Measurements from ENCODE around the gene CD207.
"Not testable (repeated sequence)": the region's sequence is repeated elsewhere in the genome, so short reads cannot be mapped to it uniquely, and the experiment has no call there.

Gene CD207

GRCh38 chr2:70835643-70836042 is at the start of gene CD207:
Gene CD207, minus strand, starts transcription at chr2:70835816. Its CDS starts 40 bp downstream, at chr2:70835776.
- DNase-seq, result no peak

- not testable (repeated sequence) for DNase-seq
Measured at GRCh38 chr2:70878543-70878942, 42.9 kb upstream of the CD207 start.

DNA sequence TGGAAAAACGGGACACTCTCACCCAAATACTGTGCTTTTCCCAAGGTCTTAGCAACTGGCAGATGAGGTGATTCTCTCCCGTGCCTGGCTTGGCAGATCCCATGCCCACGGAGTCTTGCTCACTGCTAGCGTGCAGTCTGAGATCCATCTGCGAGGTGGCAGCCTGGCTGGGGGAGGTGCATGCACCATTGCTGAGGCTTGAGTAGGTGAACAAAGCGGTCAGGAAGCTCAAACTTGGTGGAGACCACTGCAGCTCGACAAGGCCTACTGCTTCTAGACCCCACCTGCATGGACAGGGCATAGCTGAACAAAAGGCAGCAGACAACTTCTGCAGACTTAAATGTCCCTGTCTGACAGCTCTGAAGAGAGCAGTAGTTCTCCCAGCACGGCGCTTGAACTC is 40.5 kb upstream of the CD207 start:
- DNase-seq, result not testable (repeated sequence)

DNA sequence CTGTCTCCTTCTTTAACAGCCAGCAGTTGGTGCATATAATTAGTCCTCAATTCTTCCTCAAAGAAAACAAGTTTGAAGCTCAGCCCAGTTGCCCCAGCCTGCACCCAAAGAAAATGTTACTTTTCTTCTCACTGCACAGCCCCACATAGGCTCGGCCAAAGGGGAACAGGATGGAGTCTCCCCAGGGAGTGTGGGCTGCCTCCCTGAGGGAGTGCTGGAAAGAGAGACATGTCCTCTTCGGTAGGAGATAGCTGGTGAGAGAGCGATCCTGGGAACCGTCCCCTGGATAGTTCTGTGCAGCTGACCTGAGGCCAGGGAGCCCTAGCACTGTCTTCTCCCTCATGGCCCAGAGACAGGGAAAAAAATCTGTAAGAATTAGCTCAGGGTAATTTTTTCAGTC is 37.9 kb upstream of the CD207 start:
- no peak for DNase-seq

- DNase-seq, result peak; percentile 70
Measured at GRCh38 chr2:70871398-70872211, 36.0 kb upstream of the CD207 start.

- DNase-seq, result peak; percentile 1
Measured at GRCh38 chr2:70870790-70871189, 35.2 kb upstream of the CD207 start.

- DNase-seq, result no peak
Measured at GRCh38 chr2:70868970-70869369, 33.4 kb upstream of the CD207 start.

DNA sequence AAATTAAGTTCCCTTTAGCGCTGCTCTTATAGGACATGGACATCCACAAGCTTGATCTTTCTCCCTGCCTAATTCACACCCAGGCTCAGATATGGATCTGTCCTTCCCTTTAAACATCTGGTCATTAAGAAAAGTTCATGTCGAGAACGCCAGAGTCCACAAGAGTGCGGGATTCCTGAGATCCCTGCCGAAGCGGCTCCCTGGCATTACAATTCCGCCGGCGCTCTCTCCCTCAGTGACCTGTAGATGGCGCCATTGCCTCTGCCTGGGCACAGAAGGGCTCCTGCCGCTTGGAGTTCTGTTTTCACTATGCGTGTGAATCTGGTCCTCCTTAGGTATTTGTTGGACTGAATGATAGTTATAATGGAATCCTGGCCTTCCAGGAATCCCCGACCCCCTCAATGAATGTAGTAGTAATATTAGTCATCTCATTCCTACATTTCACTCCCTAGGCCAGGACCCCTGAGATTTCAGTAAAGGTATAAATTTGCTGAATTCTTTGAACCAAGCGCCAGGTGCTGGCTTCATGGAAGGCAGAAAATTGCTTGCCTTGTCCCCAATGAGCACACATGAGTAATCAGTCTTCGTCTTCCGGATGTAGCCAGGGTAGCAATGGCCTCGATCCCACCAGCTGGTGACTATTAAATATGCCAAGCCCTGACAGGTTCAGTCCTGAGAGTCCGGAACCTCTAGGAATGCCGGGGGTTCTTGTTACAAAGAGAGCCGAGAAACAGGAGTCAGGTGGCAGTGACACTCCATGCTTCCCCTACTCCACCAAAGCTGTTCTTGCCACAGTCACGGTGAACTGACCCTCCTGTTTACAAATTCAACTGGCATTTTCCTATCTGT is 26.4 kb upstream of the CD207 start:
- DNase-seq, result peak; percentile 75

GRCh38 chr2:70855667-70856066 is 20.1 kb upstream of the CD207 start:
- no peak for DNase-seq

DNA sequence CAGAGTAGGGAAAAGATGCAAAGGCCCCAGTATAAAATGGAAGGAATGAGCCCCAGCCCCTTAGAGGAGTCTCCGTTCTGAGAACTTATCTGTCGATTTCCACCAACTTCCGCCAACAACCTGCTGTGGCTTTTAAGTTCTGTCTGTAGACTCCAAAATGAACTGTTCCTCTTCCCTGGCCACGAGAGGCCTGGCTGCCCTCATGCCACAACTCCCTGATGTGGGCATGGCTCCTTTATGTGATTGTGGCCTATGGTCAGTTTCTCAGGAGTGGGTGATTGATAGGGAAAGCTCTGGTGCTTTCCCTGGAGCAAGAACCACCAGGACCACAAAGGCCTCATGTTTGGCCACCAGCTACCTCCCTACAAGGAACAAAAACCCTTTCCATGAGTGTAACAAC is 18.8 kb upstream of the CD207 start:
- DNase-seq, result no peak

- no peak for DNase-seq
Measured at GRCh38 chr2:70852824-70853223, 17.2 kb upstream of the CD207 start.

- no peak for DNase-seq
Measured at GRCh38 chr2:70851704-70852103, 16.1 kb upstream of the CD207 start.

DNA sequence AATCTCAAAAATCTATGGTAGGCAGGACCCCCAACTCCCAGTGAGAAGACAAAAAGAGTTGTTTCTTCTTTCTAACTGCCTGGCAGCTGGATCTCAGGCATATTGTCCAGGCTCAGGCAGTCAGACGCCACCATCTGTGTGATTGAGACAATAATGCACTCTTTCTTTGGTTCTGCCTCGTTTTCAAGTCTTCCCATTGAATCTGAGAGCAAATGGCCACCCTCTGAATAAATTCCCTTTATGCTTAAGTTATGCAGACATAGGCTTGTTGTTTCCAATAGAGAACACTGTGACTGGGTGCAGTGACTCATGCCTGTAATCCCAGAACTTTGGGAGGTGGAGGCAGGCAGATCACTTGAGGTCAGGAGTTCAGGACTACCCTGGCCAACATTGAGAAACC is 15.3 kb upstream of the CD207 start:
- no peak for DNase-seq

DNA sequence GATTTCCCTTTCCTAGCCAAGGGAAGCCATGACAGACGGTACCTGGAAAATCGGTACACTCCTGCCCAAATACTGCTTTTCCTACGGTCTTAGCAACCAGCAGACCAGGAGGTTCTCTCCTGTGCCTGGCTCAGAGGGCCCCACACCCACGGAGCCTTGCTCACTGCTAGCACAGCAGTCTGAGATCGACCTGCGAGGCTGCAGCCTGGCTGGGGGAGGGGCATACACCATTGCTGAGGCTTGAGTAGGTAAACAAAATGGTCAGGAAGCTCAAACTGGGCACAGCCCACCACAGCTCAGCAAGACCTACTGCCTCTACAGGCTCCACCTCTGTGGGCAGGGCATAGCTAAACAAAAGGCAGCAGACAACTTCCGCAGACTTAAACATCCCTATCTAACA is 6.8 kb upstream of the CD207 start:
- DNase-seq, result no peak

GRCh38 chr2:70837980-70838925 is 2.6 kb upstream of the CD207 start:
- DNase-seq, result no peak

GRCh38 chr2:70834881-70835280 is 735 bp downstream of the CD207 start:
- no peak for DNase-seq

- no peak for DNase-seq
Measured at GRCh38 chr2:70834106-70834505, 1.5 kb downstream of the CD207 start.

DNA sequence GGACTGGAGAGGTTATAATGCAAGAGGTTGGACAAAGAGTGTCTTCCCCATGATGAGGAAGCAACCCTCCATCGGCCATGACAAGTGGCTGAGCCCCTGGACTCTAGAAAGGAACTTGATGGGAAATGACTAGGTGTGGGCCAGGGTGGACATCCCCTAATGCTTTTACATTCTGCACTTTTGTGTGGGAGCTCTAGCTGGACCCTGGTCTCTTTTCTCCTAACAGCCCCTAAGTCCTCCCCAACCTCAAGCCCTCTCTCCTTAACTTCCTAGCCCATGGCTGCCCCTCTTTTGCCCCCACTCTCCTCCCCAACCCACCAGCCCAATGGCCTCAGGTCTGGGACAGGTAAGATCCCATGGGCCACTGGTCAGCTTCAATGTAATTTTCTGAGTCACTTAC is 2.4 kb downstream of the CD207 start:
- DNase-seq, result no peak

DNA sequence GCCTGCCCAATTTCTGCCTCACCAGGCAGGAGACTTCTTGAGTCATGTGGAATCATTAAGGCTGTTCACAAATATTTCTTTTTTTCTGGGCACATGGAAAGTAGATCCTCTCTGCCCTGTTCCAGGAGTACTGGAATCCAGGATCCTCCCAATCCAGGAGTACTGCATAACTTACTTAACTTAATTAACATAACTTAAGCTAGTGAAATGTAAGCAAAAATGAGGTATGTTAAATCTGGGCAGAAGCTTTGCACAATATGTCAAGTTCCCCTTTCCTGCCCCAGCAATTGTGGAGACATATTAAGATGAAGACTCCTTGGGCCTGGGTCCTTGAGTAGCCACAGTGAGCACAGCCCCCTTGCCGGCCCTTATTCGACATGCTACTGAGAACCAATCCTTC is 3.2 kb downstream of the CD207 start:
- no peak for DNase-seq

GRCh38 chr2:70831861-70832260 is 3.8 kb downstream of the CD207 start:
- no peak for DNase-seq

GRCh38 chr2:70830366-70830765 is 5.2 kb downstream of the CD207 start:
- no peak for DNase-seq

- no peak for DNase-seq
Measured at GRCh38 chr2:70829916-70830315, 5.7 kb downstream of the CD207 start.
